SK-N-SH (cell line): ENCODE results near the gene SUCLA2.

Experiments
- CTCF ChIP-seq: fragments of 200-600 bp; sonication (generic); IDR thresholded peaks from 2 replicates; pipeline ENCODE4 v1.6.1; 2017; ENCODE audit warnings: antibody characterized with exemption, mild to moderate bottlenecking, moderate library complexity
- EP300 ChIP-seq, 2 experiments: IDR thresholded peaks; 2 replicates each; pipeline versions ENCODE4 v1.4.0 to v1.6.1; 2012; ENCODE audit warnings: borderline replicate concordance in 1 of 2, low read depth in 1 of 2, low read length in 1 of 2
- EZH2phosphoT487 ChIP-seq: fragments of 200-600 bp; sonication (generic); IDR thresholded peaks from 2 replicates; pipeline ENCODE4 v1.6.1; 2017; ENCODE audit warnings: low read depth, mixed run types, mild to moderate bottlenecking, antibody characterized with exemption, moderate library complexity, borderline replicate concordance
- FOXM1 ChIP-seq: IDR thresholded peaks from 2 replicates; pipeline ENCODE4 v1.4.0; 2012; ENCODE audit warnings: low read depth, mild to moderate bottlenecking
- MAX ChIP-seq: IDR thresholded peaks from 2 replicates; pipeline ENCODE4 v1.4.0; 2012; ENCODE audit warnings: low read depth
- MXI1 ChIP-seq: IDR thresholded peaks from 2 replicates; pipeline ENCODE4 v1.6.1; 2012; ENCODE audit warnings: mild to moderate bottlenecking, low read depth, low read length, improper control_type of control experiment
- SIN3A ChIP-seq: IDR thresholded peaks from 2 replicates; pipeline ENCODE4 v1.6.1; 2012; ENCODE audit warnings: low read depth, mild to moderate bottlenecking, low read length, moderate library complexity, borderline replicate concordance
- ZBTB33 ChIP-seq: IDR thresholded peaks from 2 replicates; pipeline ENCODE4 v1.4.0; 2012; ENCODE audit warnings: low read depth, borderline replicate concordance
- TF ChIP-seq, protein P1 (sequence below): fragments of 150-350 bp; IDR thresholded peaks from 2 replicates; pipeline ENCODE4 v1.6.1; 2017; ENCODE audit warnings: antibody characterized with exemption, low read length, low read depth, borderline replicate concordance

DNA sequence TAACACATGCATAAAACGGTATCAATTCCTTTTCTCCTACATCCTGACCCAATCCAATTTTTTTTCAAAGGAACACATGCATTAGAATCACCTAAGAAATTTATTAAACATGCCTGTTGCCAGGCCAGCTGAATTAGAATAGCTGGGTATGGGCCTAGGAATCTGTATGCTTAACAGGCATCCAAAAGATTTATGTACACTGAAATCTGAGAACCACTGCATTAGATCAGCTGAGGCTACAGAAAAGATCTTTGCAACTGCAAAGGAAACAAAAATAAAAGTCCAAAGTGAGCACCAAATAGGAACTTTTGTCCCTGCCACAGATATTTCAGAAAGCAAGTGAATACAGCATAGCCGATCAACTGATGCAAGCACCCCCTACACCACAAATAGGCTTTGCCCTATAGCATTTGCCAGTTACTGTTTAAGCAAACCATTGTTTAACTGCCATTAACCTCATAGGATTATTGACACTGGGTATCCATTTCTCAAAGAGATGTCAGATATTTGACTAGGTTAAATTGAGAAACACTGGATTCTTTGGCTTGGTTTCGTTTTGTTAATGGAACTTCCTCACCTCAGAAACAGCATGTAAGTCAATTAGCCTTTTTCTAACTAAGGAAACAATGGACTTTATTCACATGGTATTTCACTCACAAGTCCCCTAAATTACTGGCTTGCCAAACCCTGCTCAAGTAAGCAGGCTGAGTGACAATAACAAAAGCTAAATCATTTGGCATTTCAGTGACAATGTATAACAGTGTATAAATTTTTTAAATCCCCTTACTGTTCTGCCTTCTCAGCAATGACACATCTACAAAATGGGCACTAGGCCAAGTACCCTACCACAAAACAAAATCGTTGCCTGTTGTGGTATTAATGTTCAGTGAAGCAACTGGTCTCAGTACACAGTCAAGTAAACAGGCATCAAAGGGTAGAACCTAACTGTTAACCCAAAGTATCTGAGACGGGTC, 67.8 kb downstream of the SUCLA2 start:
- TF ChIP-seq ZBTB33, result no peak
- no peak for TF ChIP-seq EP300 (IDR thresholded peaks at IDR 0.05; ENCODE audit: borderline replicate concordance in 1 of 2, low read depth in 1 of 2, low read length in 1 of 2)
- no peak for TF ChIP-seq CTCF
- no peak for TF ChIP-seq SIN3A
- TF ChIP-seq MAX, result no peak
- TF ChIP-seq MXI1, result no peak
- TF ChIP-seq FOXM1, result no peak
- TF ChIP-seq, protein P1, sequence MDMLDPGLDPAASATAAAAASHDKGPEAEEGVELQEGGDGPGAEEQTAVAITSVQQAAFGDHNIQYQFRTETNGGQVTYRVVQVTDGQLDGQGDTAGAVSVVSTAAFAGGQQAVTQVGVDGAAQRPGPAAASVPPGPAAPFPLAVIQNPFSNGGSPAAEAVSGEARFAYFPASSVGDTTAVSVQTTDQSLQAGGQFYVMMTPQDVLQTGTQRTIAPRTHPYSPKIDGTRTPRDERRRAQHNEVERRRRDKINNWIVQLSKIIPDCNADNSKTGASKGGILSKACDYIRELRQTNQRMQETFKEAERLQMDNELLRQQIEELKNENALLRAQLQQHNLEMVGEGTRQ, result no peak
- TF ChIP-seq EZH2phosphoT487, result no peak
